SJCRH30 (cell line): ENCODE data around the gene ACACA. TPM values are rescaled to one million over a fixed set of nuclear protein-coding genes. Genes with fewer than 3 reads are reported as not detected.
A peak's percentile ranks its signal among the peaks of the same experiment; 100 is the strongest.

Experiments used
- DNase-seq, 2 experiments: peaks; one replicate each; pipeline ENCODE4 v3.0.0-alpha.2; 2015 to 2020
- H3K27ac ChIP-seq: fragments of 250-450 bp; sonication (Bioruptor Pico); 2 replicates; pipeline ENCODE4 v1.5.1; 2020; ENCODE audit warnings: mild to moderate bottlenecking, moderate library complexity
- H3K27me3 ChIP-seq: fragments of 250-450 bp; sonication (Bioruptor Pico); 2 replicates; pipeline ENCODE4 v1.5.1; 2020; ENCODE audit warnings: mild to moderate bottlenecking, moderate library complexity
- H3K36me3 ChIP-seq: fragments of 250-450 bp; sonication (Bioruptor Pico); 2 replicates; pipeline ENCODE4 v1.5.1; 2020; ENCODE audit warnings: mild to moderate bottlenecking, moderate library complexity
- H3K4me1 ChIP-seq: fragments of 250-450 bp; sonication (Bioruptor Pico); 2 replicates; pipeline ENCODE4 v1.5.1; 2020; ENCODE audit warnings: mild to moderate bottlenecking, moderate library complexity
- H3K4me3 ChIP-seq: fragments of 250-450 bp; sonication (Bioruptor Pico); 2 replicates; pipeline ENCODE4 v1.5.1; 2020; ENCODE audit warnings: mild to moderate bottlenecking, moderate library complexity
- H3K9me3 ChIP-seq: fragments of 250-450 bp; sonication (Bioruptor Pico); replicated peaks from 2 replicates; pipeline ENCODE4 v1.5.1; 2020; ENCODE audit warnings: mild to moderate bottlenecking, moderate library complexity
- total RNA-seq: library from RNA; depleted of rRNA; stranded (reverse); fragments of >200 nt; shearing (Covaris generic); gene quantifications from 2 replicates; pipeline ENCODE4 v1.2.3, GENCODE V29; 2014

The ACACA gene
- total RNA-seq, 1 experiment from 2014 or later: 74.0 TPM

DNA sequence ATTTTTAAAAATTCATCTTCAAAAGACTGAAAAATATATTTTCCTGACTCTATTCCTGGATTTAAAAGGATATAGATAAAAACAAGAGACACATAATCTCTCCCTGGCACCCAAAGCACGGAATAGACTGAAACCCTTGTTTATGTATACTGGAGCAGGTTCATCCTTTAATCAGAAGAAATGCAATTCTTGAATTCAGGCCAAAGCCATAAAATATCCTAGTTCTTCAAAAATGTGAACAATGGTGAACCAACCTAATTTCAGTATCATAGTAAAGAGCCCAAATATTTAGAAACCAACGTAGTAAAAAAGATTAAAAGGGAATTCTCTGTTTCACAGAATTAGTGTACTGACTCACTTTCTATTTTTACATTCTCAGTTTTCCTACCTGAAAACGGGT, 219.4 kb downstream of the ACACA start:
- H3K4me1 ChIP-seq: no peaks in the 10 kb centered on the region
- H3K36me3 ChIP-seq: peaks cover 56% of the 10 kb centered on the region
- no peak for DNase-seq
- no peak overlapping the region for H3K4me3 ChIP-seq
- no peak overlapping the region for H3K27ac ChIP-seq
- no peaks in the 10 kb centered on the region for H3K9me3 ChIP-seq
- H3K27me3 ChIP-seq: no peaks in the 10 kb centered on the region

DNA sequence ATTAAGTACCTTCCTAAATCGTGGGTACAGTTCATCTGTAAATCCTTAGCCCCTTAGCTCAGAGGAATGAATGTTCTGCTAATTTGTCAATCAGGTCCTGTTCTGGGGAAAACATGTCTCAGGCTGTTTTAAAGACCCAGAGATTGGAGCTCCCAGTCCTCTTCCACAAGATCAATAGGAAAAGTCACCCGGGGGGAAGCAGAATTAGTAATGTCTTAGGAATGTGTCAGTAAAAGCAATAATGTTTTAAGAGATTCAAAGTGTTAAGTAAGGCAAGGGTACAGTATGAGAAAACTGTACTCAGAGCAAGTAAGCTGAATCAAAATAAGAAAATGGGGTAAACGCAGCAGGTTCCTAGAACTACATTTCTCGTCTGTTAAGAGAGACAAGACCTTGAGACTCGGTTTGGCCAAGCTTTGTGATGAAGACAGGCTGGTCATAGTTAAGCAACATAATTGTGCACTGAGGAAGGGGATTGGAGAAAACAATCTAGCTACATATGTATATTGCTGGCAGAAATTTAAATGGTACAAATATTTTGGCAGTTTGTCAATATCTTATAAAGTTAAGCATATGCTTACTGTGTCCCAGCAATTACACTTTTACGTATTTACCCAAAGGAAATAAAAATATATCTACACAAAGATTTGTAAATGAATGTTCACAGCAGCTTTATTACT, 223.7 kb downstream of the ACACA start:
- DNase-seq: no peak
- no peaks in the 10 kb centered on the region for H3K9me3 ChIP-seq

DNA sequence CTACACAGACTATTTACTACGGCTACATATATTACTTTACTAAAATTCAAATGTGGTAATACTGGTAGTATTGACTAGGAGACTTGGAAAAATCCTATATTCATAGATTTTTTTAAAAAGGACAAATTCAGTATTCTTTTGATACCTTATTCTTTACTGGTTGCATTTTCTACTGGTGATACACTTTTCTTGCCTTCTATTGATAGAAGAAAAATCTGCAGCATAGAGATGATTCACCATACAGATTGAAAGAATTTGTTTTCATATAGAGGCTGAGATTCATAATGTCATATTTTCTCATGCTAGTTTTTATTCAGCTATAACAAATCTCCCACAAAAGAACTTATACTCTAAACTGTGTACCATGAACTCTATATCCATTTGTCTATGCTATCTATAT, 226.3 kb downstream of the ACACA start:
- H3K27me3 ChIP-seq: no peaks in the 10 kb centered on the region
- H3K4me1 ChIP-seq: peaks cover 10% of the 10 kb centered on the region; the same call in 1 of the 2 replicates
- no peaks in the 10 kb centered on the region for H3K9me3 ChIP-seq
- H3K36me3 ChIP-seq: peaks cover 48% of the 10 kb centered on the region
- DNase-seq: no peak
- no peak overlapping the region for H3K4me3 ChIP-seq
- H3K27ac ChIP-seq: peak overlapping the region; percentile 3; the same call in 1 of the 2 replicates

More for the DNA sequence above, 223.7 kb downstream of the ACACA start:
- Histone ChIP-seq H3K4me3 (no peak overlapping the region), H3K36me3 (peaks cover 50% of the 10 kb centered on the region), H3K4me1 (peaks cover 10% of the 10 kb centered on the region; the same call in 1 of the 2 replicates), H3K27ac (no peak overlapping the region), H3K27me3 (no peaks in the 10 kb centered on the region)

DNA sequence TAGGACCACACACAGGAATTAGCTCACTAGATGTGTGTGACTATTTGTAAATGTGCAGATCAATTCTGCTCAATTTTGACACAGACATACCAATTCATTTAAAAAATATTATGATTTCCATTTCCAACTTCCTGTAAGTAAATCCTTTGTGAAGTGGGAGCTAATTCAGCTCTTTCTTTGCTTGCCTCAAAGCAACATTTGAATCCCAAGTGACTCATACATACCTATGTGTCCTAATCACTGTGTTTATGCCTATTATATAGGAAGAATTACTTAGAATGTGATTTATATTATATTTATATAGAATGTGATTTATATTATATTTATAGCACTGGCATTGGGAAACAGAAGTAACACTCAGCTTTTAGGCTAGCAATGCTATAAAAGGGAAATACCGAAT, 226.7 kb downstream of the ACACA start:
- Histone ChIP-seq H3K27ac (peak overlapping the region; percentile 3; the same call in 1 of the 2 replicates), H3K36me3 (peaks cover 48% of the 10 kb centered on the region)
- DNase-seq: no peak

DNA sequence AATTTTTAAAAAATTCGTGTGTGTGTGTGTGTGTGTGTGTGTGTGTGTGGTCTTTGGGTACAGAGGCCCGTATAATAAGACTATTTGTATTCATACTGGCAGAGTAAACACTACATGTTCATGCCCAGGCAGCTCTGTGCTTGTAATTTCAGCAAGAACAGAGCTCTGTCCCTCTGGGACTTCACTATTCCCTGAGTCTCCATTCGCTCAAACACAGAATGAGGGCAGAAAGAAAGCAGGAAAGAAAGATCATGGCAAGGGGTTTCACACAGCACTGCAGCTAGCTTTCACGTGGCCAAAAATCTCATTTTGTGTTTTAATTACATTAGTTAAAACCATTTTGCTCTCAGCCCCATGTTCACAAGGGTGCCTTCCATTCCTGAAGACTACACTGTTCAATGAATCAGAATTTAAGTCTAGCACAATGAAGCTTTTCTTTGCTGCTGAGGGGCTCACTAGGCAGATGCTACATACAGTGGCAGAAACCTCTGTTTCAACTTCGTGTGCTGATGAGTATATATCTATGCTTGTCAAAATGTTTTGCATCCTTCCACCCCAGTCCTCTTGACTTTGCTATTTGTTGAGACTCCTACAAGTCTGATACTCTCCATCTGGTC, 229.3 kb downstream of the ACACA start:
- Histone ChIP-seq H3K4me3 (no peak overlapping the region), H3K36me3 (peaks cover 42% of the 10 kb centered on the region), H3K4me1 (peaks cover 10% of the 10 kb centered on the region; the same call in 1 of the 2 replicates), H3K9me3 (no peaks in the 10 kb centered on the region), H3K27me3 (no peaks in the 10 kb centered on the region), H3K27ac (no peak overlapping the region)
- peak in 1 of 2 experiments; percentile 11 for DNase-seq

More for the DNA sequence above, 226.7 kb downstream of the ACACA start:
- H3K4me3 ChIP-seq: no peak overlapping the region
- no peaks in the 10 kb centered on the region for H3K9me3 ChIP-seq
- peaks cover 10% of the 10 kb centered on the region; the same call in 1 of the 2 replicates for H3K4me1 ChIP-seq
- H3K27me3 ChIP-seq: no peaks in the 10 kb centered on the region

DNA sequence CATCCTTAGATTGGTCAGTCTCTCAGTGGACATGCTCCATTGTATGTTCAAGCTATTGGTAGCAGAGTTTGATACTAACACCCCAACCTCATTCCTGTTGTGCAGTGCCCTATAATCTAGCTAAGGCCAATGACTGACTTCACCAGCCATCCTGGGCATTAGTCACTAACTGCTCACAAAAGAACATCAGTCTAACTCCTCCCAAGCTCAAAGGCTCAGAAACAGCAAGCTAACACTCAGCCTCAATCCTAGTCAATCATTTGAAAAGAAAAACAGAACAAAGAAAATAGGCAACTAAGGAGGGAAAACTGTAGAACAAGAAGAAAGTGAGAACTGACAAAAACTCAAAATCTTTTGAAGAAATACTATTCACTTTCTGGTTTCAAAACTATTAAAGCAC, 229.9 kb downstream of the ACACA start:
- Histone ChIP-seq H3K9me3 (no peaks in the 10 kb centered on the region), H3K4me1 (peaks cover 10% of the 10 kb centered on the region; the same call in 1 of the 2 replicates), H3K36me3 (peaks cover 41% of the 10 kb centered on the region), H3K4me3 (no peak overlapping the region), H3K27ac (no peak overlapping the region), H3K27me3 (no peaks in the 10 kb centered on the region)
- DNase-seq: no peak

DNA sequence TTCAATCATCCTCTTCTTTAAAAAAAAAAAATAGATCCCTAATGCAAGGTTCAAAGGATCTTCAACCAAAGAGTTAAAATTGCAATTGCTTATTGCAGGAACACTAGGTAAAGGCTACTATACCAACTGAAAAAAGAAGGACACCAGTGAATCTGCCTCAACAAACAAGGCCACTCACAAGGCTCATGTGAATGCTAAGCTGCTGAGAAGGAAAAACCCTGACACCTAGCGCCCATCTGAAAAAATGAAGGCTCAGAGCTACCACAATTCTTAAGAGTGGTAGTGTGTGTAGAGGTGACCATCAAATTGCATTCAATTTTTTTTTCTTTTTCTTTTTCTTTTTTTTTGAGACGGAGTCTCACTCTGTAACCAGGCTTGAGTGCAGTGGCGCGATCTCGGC, 232.4 kb downstream of the ACACA start:
- DNase-seq: no peak
- no peaks in the 10 kb centered on the region for H3K9me3 ChIP-seq
- peaks cover 21% of the 10 kb centered on the region for H3K36me3 ChIP-seq
- H3K4me3 ChIP-seq: no peak overlapping the region
- no peaks in the 10 kb centered on the region for H3K27me3 ChIP-seq
- no peak overlapping the region for H3K27ac ChIP-seq
- peaks cover 8% of the 10 kb centered on the region for H3K4me1 ChIP-seq

DNA sequence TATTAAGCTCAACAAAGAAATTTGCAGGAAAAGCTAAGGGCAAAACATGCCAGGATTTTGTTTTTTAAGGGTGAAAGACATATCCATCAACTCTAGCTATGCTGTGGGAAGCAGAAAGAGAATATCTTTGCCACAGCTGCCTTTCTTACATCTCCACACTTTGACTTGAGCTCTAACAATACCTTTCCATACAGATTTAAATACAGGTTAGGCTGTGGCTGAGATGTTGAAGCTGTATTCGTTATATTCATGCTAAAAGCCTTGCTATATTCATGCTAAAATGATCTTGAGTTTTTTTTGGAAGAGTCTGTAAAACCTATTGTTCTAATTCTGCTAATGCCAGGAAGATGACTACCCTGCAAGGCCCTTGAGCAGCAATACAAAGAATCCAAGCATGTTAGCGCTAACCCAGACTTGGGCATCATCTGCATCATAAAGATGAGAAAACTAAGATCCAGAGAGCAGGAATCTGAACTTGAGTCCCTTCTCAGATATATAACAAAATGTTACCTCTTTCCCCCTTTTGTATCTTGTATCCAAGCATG, 235.7 kb downstream of the ACACA start:
- Histone ChIP-seq H3K4me1 (peaks cover 18% of the 10 kb centered on the region), H3K27ac (no peak overlapping the region), H3K36me3 (no peaks in the 10 kb centered on the region; the same call in none of the 2 replicates), H3K4me3 (no peak overlapping the region), H3K27me3 (no peaks in the 10 kb centered on the region), H3K9me3 (no peaks in the 10 kb centered on the region)
- DNase-seq: no peak

DNA sequence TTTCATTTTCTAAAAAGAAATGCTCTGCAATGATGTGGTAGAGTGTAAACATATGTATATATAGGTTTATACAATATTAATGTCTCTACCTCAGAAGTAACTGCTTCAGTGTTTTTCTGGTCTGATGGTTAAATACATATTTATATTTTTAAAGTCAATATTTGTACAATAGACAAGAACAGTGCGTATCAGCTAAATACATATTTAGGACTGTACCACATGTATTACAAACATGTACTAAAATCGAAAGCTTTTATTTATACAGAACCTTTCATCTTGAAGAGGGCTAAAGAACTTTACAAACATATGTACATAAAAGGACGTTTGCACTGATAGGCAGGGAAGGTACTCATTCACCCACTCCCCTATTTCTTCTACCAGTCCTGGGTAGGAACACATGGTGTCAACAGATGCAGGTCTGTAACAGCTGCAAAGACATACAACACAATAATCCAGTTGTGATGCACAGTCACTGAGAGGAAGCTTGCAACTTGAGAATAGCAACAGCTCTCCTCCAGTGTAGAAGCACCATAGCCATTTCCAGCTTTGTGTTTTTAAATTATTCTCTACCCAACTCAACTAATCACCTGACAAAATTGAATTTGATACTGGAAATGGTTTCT, 237.8 kb downstream of the ACACA start:
- Histone ChIP-seq H3K9me3 (no peaks in the 10 kb centered on the region), H3K36me3 (no peaks in the 10 kb centered on the region; the same call in 1 of the 2 replicates), H3K27ac (peak overlapping the region; percentile 73), H3K4me1 (peaks cover 18% of the 10 kb centered on the region), H3K4me3 (no peak overlapping the region), H3K27me3 (no peaks in the 10 kb centered on the region)
- DNase-seq: peak; percentile 74 to 92

DNA sequence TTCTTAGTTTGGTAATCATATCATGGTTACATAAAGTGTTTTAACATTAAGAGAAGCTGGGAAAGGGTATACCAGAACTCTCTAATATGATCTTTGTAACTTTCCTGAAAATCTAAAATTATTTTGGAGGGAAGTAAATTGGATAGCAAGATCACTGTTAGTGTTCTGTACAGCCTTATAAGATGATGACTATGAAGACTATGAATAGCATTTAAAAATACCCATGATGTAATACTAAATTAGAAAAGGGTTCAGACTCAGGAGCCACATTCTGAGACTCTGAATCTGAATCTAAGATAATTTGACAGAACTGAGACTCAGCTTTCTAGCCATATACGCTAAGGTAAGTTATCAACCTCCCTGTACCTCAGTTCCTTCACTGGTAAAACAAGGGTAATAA, 238.9 kb downstream of the ACACA start:
- H3K27me3 ChIP-seq: no peaks in the 10 kb centered on the region
- no peak overlapping the region for H3K4me3 ChIP-seq
- H3K4me1 ChIP-seq: peaks cover 18% of the 10 kb centered on the region
- H3K27ac ChIP-seq: no peak overlapping the region
- peaks cover under 1% of the 10 kb centered on the region; the same call in 1 of the 2 replicates for H3K36me3 ChIP-seq
- no peaks in the 10 kb centered on the region for H3K9me3 ChIP-seq
- no peak for DNase-seq

DNA sequence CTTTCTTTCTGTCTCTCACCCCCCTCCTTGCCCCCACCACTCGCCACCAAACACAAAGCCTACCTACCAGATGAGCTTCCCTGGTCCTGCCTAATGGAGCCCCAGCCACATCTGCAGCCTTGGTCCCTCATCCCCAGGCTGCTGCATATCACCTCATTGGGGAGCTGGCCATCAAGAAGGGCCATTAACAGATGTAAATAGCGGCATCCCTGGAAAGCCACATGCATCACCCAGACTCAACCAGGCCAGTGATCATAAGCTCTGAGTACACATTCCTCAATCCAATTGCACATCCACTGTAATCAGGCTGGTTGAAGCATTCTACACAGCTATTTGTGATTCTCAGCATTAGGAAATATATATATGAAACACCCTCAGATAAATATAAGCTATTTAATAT, 242.6 kb downstream of the ACACA start:
- Histone ChIP-seq H3K27me3 (no peaks in the 10 kb centered on the region), H3K27ac (no peak overlapping the region), H3K9me3 (no peaks in the 10 kb centered on the region), H3K4me1 (peaks cover 8% of the 10 kb centered on the region), H3K4me3 (no peak overlapping the region), H3K36me3 (peaks cover 19% of the 10 kb centered on the region)
- no peak for DNase-seq

DNA sequence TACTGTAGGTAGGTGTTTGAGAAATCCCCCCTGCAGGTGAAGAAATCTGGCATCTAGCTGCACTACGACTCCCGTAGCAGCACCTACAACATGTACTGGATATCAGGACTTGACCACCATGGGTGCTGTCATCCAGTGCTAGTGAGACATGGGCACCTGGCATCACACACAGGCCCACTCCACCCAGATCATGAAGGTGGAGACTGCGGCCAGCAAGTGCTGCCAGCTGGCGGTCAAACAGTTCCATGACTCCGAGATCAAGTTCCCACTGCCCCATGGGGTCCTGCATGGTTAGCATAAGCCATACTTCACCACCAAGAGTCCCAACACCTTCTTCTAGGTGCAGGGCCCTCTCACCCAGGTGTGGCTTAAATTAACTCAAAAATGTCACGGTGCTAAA, 243.8 kb downstream of the ACACA start:
- Histone ChIP-seq H3K4me1 (no peaks in the 10 kb centered on the region), H3K27ac (no peak overlapping the region), H3K27me3 (no peaks in the 10 kb centered on the region), H3K36me3 (peaks cover 25% of the 10 kb centered on the region), H3K4me3 (no peak overlapping the region), H3K9me3 (no peaks in the 10 kb centered on the region)
- no peak for DNase-seq

DNA sequence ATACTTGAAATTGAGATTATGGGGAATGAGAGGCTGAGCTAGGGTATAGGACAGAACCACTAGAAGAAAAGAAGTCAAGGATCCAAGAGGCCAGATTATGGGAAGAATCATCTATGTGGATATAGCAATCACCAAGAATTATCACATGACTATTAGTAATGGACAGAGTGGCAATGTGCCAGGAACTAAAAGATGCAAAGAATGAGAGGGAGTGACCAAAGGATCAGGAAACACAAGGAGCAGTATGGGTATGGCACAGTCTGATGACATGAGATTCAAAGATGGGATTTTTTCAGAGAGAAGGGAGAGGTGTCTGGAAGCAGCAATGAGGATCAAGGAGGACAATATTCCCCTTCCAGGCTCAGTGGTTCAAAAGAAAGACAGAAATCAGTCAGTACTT, 245.7 kb downstream of the ACACA start:
- no peak overlapping the region for H3K27ac ChIP-seq
- no peaks in the 10 kb centered on the region for H3K9me3 ChIP-seq
- H3K27me3 ChIP-seq: no peaks in the 10 kb centered on the region
- H3K4me3 ChIP-seq: no peak overlapping the region
- H3K36me3 ChIP-seq: peaks cover 26% of the 10 kb centered on the region
- DNase-seq: no peak
- H3K4me1 ChIP-seq: no peaks in the 10 kb centered on the region

DNA sequence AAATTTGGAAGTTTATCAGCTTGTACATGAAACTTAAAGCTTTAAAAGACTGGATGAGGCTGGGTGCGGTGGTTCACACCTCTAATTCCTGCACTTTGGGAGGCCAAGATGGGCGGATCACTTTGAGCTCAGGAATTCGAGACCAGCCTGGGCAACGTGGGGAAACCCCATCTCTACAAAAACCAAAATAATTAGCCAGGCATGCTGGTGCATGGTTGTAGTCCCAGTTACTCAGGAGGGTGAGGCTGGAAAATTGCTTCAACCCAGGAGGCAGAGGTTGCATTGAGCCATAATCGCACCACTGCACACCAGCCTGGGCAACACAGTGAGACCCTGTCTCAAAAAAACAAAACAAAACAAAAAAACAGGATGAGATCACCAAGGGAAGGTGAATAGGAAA, 248.3 kb downstream of the ACACA start:
- Histone ChIP-seq H3K4me1 (no peaks in the 10 kb centered on the region), H3K9me3 (no peaks in the 10 kb centered on the region), H3K27me3 (no peaks in the 10 kb centered on the region), H3K36me3 (peaks cover 39% of the 10 kb centered on the region), H3K4me3 (no peak overlapping the region), H3K27ac (no peak overlapping the region)
- DNase-seq: no peak

DNA sequence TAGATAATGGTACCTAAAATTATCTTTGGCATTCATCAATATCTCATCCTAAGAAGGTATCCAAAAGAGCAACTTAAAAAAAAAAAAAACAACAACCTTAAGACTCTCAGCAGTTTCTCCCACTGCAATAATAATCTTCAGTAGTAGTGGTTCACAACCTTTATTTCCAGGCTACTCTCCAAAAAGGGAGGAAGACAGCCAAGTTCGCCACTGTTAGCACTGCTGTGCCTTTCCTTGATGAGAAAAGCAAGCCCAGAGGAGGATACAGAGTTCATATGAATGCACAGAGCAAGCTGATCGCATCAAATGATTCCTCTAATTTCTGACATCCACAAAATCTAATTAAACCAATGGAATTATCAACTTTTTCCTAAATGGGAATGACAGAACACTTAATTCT, 258.5 kb downstream of the ACACA start:
- H3K27me3 ChIP-seq: no peaks in the 10 kb centered on the region
- H3K4me3 ChIP-seq: no peak overlapping the region
- H3K4me1 ChIP-seq: no peaks in the 10 kb centered on the region
- peaks cover 19% of the 10 kb centered on the region for H3K36me3 ChIP-seq
- H3K27ac ChIP-seq: no peak overlapping the region
- no peak for DNase-seq
- no peaks in the 10 kb centered on the region for H3K9me3 ChIP-seq
